Measurements from ENCODE around the gene ATP4A.

DNA sequence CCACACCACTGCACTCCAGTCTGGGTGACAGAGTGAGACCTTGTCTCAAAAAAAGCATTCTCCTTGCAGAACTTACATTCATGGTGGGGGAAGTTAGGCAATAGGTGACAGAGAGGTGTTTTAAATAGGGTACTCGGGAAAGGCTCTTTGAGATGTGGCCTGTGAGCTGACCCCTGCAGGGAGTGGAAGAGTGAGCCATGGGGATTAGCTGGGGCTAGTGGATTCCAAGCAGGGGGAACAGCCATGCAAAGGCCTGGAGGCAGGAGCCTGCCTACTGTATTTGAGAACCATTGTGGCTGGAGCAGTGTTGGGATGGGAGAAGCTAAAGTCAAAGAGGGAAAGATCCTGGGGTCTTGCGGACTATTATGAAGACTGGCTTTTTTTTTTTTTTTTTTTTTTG, 46.1 kb downstream of the ATP4A start:
- TF ChIP-seq, protein P1, sequence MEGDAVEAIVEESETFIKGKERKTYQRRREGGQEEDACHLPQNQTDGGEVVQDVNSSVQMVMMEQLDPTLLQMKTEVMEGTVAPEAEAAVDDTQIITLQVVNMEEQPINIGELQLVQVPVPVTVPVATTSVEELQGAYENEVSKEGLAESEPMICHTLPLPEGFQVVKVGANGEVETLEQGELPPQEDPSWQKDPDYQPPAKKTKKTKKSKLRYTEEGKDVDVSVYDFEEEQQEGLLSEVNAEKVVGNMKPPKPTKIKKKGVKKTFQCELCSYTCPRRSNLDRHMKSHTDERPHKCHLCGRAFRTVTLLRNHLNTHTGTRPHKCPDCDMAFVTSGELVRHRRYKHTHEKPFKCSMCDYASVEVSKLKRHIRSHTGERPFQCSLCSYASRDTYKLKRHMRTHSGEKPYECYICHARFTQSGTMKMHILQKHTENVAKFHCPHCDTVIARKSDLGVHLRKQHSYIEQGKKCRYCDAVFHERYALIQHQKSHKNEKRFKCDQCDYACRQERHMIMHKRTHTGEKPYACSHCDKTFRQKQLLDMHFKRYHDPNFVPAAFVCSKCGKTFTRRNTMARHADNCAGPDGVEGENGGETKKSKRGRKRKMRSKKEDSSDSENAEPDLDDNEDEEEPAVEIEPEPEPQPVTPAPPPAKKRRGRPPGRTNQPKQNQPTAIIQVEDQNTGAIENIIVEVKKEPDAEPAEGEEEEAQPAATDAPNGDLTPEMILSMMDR (conservative IDR thresholded peaks at IDR 0.05) = no peak
- TF ChIP-seq ZFX (IDR thresholded peaks at IDR 0.05) = no peak

Data from C4-2B (cell line).